ENCODE data around the gene VAV1. TPM values are rescaled to one million over a fixed set of nuclear protein-coding genes. Genes with fewer than 3 reads are reported as not detected.

The VAV1 gene
- total RNA-seq, 1 experiment from 2014 or later = 0.83 TPM

- TF ChIP-seq ZNF532 (CRISPR knock-in tag; IDR thresholded peaks at IDR 0.05; ENCODE audit: borderline replicate concordance) = no peak
- no peak for TF ChIP-seq TCF7 (CRISPR knock-in tag; IDR thresholded peaks at IDR 0.05; ENCODE audit: low read depth)
- TF ChIP-seq FOXK1 (CRISPR knock-in tag; IDR thresholded peaks at IDR 0.05) = no peak
- no peak for TF ChIP-seq ZMAT4 (CRISPR knock-in tag; IDR thresholded peaks at IDR 0.05)
- no peak for TF ChIP-seq ETV6 (CRISPR knock-in tag; IDR thresholded peaks at IDR 0.05)
These were observed 36.0 kb downstream of the VAV1 start (continued) for GRCh38 chr19:6808494-6808893.

- Mint-ChIP-seq H3K27me3 (ENCODE audit: low read depth) (no peaks in the 10 kb centered on the region; the same call in 1 of the 2 replicates), H3K4me1 (no peaks in the 10 kb centered on the region), H3K4me3 (no peak overlapping the region), H3K36me3 (peaks cover 29% of the 10 kb centered on the region), H3K9me3 (peaks cover 53% of the 10 kb centered on the region), H3K27ac (no peak overlapping the region)
- ATAC-seq (no peak), DNase-seq (ENCODE audit: low spot score) (no peak)
- CTCF ChIA-PET = interaction anchor here (0.6 kb wide), 1 partner anchor 12 kb away, joined by 4 read pairs; no protein-coding TSS in a partner anchor
- POLR2A ChIA-PET = no interaction called here
- TF ChIP-seq JUN (CRISPR knock-in tag; IDR thresholded peaks at IDR 0.05) (no peak), ZNF671 (CRISPR knock-in tag; IDR thresholded peaks at IDR 0.05) (no peak), AR (CRISPR knock-in tag; IDR thresholded peaks at IDR 0.05) (no peak), ZNF138 (CRISPR knock-in tag; conservative IDR thresholded peaks at IDR 0.05) (no peak), ZNF512 (CRISPR knock-in tag; IDR thresholded peaks at IDR 0.05; ENCODE audit: borderline replicate concordance) (no peak), MYBL2 (CRISPR knock-in tag; IDR thresholded peaks at IDR 0.05) (no peak), FOXK1 (CRISPR knock-in tag; IDR thresholded peaks at IDR 0.05) (no peak), AFF4 (CRISPR knock-in tag; IDR thresholded peaks at IDR 0.05; ENCODE audit: borderline replicate concordance) (no peak), SMAD3 (CRISPR knock-in tag; IDR thresholded peaks at IDR 0.05; ENCODE audit: borderline replicate concordance) (no peak), MLX (CRISPR knock-in tag; IDR thresholded peaks at IDR 0.05) (no peak), PRDM15 (CRISPR knock-in tag; IDR thresholded peaks at IDR 0.05) (no peak), JAZF1 (CRISPR knock-in tag; IDR thresholded peaks at IDR 0.05) (no peak)
These were observed 36.8 kb downstream of the VAV1 start for GRCh38 chr19:6809262-6809661.
